Panc1 (cell line): ENCODE results near the gene RAP1GAP2. TPM values are rescaled to one million over a fixed set of nuclear protein-coding genes. Genes with fewer than 3 reads are reported as not detected.

Experiments
- ATAC-seq: fragments of 200-7000 bp; cut with Tn5 transposase; 2 replicates; pipeline ENCODE4 v1.9.1; 2020; ENCODE audit warnings: mild to moderate bottlenecking, moderate library complexity
- BruUV-seq: library from RNA; stranded (reverse); fragments of 400-500 nt; replicated peaks from 2 replicates; lab custom pipeline; 2021; lab: Mats Ljungman, UMichigan
- CTCF ChIA-PET: fragments of 300-600 bp; sonication (Branson Sonifier 250); formaldehyde crosslinking; loops from one replicate; lab custom pipeline; 2022; ENCODE audit warnings: antibody characterized with exemption; lab: Charles Lee
- POLR2A ChIA-PET: fragments of 300-600 bp; sonication (Branson Sonifier 250); formaldehyde crosslinking; loops from one replicate; lab custom pipeline; 2022; ENCODE audit warnings: antibody characterized with exemption; lab: Charles Lee
- DNase-seq: peaks from one replicate; pipeline ENCODE4 v3.0.0-alpha.2; 2010; ENCODE audit warnings: low read depth, low spot score
- H3K27ac ChIP-seq: 2 replicates; pipeline ENCODE4 v1.5.1; 2011; ENCODE audit warnings: mild to moderate bottlenecking, low read length, inconsistent platforms
- H3K27me3 ChIP-seq: fragments of 200-500 bp; sonication (Bioruptor generic); 2 replicates; pipeline ENCODE4 v1.6.0; 2014; ENCODE audit warnings: low read length, inconsistent platforms; ENCODE audit not compliant: control insufficient read depth, insufficient read depth
- H3K36me3 ChIP-seq: fragments of 200-500 bp; sonication (Bioruptor generic); 2 replicates; pipeline ENCODE4 v1.5.1; 2014; ENCODE audit warnings: inconsistent platforms, mild to moderate bottlenecking, low read length, moderate library complexity; ENCODE audit not compliant: control insufficient read depth, insufficient read depth
- H3K4me1 ChIP-seq: 2 replicates; pipeline ENCODE4 v1.5.1; 2011; ENCODE audit warnings: inconsistent platforms, mild to moderate bottlenecking, low read length, moderate library complexity; ENCODE audit not compliant: control insufficient read depth, insufficient read depth
- H3K4me3 ChIP-seq, 2 experiments: 2 replicates each; pipeline ENCODE4 v1.5.1; 2011 to 2012; ENCODE audit warnings: low read depth in 2 of 2, low read length in 2 of 2, mild to moderate bottlenecking in 2 of 2, inconsistent platforms in 1 of 2, moderate library complexity in 1 of 2
- H3K9me3 ChIP-seq: fragments of 200-500 bp; sonication (Bioruptor generic); 2 replicates; pipeline ENCODE4 v1.5.1; 2014; ENCODE audit warnings: low read depth, mild to moderate bottlenecking, inconsistent platforms, low read length, moderate library complexity; ENCODE audit not compliant: control insufficient read depth, insufficient read depth
- POLR2AphosphoS5 ChIP-seq: IDR thresholded peaks from 2 replicates; pipeline ENCODE4 v1.6.1; 2012; ENCODE audit warnings: mild to moderate bottlenecking, low read depth, low read length, moderate library complexity
- SIN3A ChIP-seq: IDR thresholded peaks from 2 replicates; pipeline ENCODE4 v1.6.1; 2012; ENCODE audit warnings: low read depth, mild to moderate bottlenecking, low read length, moderate library complexity, borderline replicate concordance; ENCODE audit not compliant: insufficient read depth
- TCF7L2 ChIP-seq: IDR thresholded peaks from 2 replicates; pipeline ENCODE4 v1.6.1; 2011; ENCODE audit warnings: mild to moderate bottlenecking, low read depth, low read length, inconsistent platforms
- in situ Hi-C: cut with HindIII; loops from 2 replicates; pipeline ENCODE4 v1.10.0; 2016; ENCODE audit warnings: low sequenced_read_pairs, low pct_unique_long_range_greater_than_20kb
- intact Hi-C: fragments of 100-400 bp; cut with micrococcal nuclease; formaldehyde crosslinking; loops from one replicate; pipeline ENCODE4 v1.10.0; 2022; ENCODE audit not compliant: unreplicated experiment
- total RNA-seq: library from RNA; stranded (reverse); gene quantifications from one replicate; pipeline ENCODE4 v1.2.1, GENCODE V29; 2021; ENCODE audit not compliant: unreplicated experiment
- TF ChIP-seq, protein P1 (sequence below): fragments of 450-650 bp; IDR thresholded peaks from 2 replicates; pipeline ENCODE4 v1.5.1; 2017; ENCODE audit warnings: mild to moderate bottlenecking
- TF ChIP-seq, protein P2 (sequence below), 2 experiments: IDR thresholded peaks; 2 replicates each; pipeline ENCODE4 v1.6.1; 2011 to 2012; ENCODE audit warnings: low read depth in 2 of 2, control low read depth in 1 of 2, low read length in 1 of 2, mild to moderate bottlenecking in 1 of 2, moderate library complexity in 1 of 2; ENCODE audit not compliant: insufficient read depth in 1 of 2

RAP1GAP2 gene
- total RNA-seq, 1 experiment from 2014 or later, result 10.0 TPM

DNA sequence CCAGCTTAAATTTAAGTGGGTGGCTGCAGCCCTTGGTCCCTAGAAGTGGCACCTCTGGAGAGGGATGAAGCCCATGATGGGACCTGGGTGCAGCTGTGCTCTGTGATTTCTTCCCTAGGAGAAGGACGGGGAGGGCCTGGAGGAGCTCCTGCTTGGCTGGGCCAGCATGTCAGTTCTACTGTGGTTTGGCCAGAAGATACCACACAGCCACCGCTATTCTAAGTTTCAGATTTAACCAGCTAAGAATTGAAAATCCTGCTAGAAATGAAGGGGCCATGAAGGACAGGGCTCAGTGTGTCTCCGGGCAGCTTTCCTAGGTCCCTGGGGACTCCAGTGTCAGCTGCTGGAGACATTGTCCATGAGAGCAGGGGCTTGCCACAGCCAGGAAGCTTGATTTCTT is 9.7 kb downstream of the RAP1GAP2 start:
- POLR2A ChIA-PET, result no interaction called here
- no peaks in the 10 kb centered on the region for H3K27me3 ChIP-seq
- H3K4me3 ChIP-seq, result no peak overlapping the region
- DNase-seq (no peak), ATAC-seq (no peak)
- H3K27ac ChIP-seq, result no peak overlapping the region
- no peaks in the 10 kb centered on the region for H3K9me3 ChIP-seq
- CTCF ChIA-PET, result no interaction called here
- in situ Hi-C loops, result no loop called here
- intact Hi-C loops, result no loop called here
- H3K4me1 ChIP-seq, result no peaks in the 10 kb centered on the region
- no peaks in the 10 kb centered on the region for H3K36me3 ChIP-seq
- no peak for TF ChIP-seq SIN3A
- no peak for TF ChIP-seq TCF7L2
- TF ChIP-seq POLR2AphosphoS5, result no peak
- TF ChIP-seq, protein P1, sequence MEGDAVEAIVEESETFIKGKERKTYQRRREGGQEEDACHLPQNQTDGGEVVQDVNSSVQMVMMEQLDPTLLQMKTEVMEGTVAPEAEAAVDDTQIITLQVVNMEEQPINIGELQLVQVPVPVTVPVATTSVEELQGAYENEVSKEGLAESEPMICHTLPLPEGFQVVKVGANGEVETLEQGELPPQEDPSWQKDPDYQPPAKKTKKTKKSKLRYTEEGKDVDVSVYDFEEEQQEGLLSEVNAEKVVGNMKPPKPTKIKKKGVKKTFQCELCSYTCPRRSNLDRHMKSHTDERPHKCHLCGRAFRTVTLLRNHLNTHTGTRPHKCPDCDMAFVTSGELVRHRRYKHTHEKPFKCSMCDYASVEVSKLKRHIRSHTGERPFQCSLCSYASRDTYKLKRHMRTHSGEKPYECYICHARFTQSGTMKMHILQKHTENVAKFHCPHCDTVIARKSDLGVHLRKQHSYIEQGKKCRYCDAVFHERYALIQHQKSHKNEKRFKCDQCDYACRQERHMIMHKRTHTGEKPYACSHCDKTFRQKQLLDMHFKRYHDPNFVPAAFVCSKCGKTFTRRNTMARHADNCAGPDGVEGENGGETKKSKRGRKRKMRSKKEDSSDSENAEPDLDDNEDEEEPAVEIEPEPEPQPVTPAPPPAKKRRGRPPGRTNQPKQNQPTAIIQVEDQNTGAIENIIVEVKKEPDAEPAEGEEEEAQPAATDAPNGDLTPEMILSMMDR, result no peak
- TF ChIP-seq, protein P2, sequence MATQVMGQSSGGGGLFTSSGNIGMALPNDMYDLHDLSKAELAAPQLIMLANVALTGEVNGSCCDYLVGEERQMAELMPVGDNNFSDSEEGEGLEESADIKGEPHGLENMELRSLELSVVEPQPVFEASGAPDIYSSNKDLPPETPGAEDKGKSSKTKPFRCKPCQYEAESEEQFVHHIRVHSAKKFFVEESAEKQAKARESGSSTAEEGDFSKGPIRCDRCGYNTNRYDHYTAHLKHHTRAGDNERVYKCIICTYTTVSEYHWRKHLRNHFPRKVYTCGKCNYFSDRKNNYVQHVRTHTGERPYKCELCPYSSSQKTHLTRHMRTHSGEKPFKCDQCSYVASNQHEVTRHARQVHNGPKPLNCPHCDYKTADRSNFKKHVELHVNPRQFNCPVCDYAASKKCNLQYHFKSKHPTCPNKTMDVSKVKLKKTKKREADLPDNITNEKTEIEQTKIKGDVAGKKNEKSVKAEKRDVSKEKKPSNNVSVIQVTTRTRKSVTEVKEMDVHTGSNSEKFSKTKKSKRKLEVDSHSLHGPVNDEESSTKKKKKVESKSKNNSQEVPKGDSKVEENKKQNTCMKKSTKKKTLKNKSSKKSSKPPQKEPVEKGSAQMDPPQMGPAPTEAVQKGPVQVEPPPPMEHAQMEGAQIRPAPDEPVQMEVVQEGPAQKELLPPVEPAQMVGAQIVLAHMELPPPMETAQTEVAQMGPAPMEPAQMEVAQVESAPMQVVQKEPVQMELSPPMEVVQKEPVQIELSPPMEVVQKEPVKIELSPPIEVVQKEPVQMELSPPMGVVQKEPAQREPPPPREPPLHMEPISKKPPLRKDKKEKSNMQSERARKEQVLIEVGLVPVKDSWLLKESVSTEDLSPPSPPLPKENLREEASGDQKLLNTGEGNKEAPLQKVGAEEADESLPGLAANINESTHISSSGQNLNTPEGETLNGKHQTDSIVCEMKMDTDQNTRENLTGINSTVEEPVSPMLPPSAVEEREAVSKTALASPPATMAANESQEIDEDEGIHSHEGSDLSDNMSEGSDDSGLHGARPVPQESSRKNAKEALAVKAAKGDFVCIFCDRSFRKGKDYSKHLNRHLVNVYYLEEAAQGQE (IDR thresholded peaks at IDR 0.05; ENCODE audit: insufficient read depth in 1 of 2, low read depth in 2 of 2, low read length in 1 of 2), result no peak
- BruUV-seq, result no TSS peak

DNA sequence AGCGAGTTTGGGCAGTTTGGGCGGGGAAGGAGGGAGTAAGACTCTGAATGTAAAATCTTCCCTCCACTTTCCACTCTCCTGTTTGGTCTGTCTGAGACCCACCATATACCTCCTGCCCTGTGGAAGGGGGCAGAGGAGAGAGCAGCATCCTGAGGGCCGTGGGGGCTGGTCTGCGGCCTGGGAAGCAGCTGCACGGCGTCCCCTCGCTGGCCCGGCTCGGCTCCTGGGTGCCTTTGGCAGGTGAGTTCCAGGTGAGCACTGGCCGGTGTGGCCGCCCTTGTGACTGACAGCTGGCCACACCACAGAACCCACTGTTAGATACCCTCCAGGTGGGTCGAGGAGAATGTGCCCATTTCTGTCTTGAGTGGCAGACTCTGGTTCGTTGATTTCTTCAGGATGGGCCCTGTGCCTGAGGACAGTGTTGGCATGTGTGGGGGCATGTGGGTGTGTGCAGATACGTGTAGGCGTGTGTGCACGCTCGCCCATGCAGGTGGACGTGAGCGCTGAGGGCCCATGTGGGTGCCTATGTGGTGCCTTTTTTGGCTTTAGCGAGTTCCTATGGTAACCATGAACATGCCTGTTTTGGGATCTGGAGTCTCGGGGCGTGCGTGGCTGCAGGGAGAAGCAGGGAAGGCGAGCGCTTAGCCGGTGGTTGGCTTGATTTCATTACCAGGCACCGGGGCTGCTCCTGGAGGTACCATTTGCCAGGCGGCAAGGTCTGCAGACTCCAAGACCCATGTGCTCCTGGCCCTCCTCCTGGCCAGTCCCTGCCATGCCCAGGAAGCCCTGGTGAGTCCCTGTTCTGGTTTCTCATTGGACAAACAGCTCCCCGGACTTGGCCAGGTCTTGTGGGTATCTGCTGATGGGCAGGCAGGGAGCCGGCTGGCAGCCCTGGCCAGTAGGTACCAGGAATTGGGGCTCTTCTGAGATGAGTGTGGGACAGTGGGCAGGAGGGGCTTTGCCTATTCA is 12.4 kb downstream of the RAP1GAP2 start:
- 0 out of 2 replicates have a peak, but pooled peaks cover 2% of the 10 kb centered on the region for H3K4me1 ChIP-seq
- TF ChIP-seq, protein P1, result no peak
- TF ChIP-seq, protein P2 (IDR thresholded peaks at IDR 0.05; ENCODE audit: insufficient read depth in 1 of 2, low read depth in 2 of 2, low read length in 1 of 2), result no peak
- TF ChIP-seq SIN3A, result no peak
- TF ChIP-seq POLR2AphosphoS5, result no peak
- no peak for TF ChIP-seq TCF7L2
- ChIA-PET CTCF (no interaction called here), POLR2A (interaction anchor here (0.6 kb wide), 1 partner anchor 20 kb away, joined by 3 read pairs; no protein-coding TSS in a partner anchor)
- no peaks in the 10 kb centered on the region for H3K9me3 ChIP-seq
- ATAC-seq (no peak), DNase-seq (no peak)
- no peak overlapping the region for H3K4me3 ChIP-seq
- intact Hi-C loops (no loop called here), in situ Hi-C loops (no loop called here)
- no peak overlapping the region for H3K27ac ChIP-seq
- H3K27me3 ChIP-seq, result no peaks in the 10 kb centered on the region
- no peaks in the 10 kb centered on the region for H3K36me3 ChIP-seq
- BruUV-seq, result no TSS peak
